Stimulated activated CD4-positive, alpha-beta T cell treated with anti-CD3 and anti-CD28 coated beads, Interleukin-15, amount 100 ng/mL, for 24 hours (primary cell): ENCODE data around the gene ITGBL1.

Experiments
- DNase-seq: peaks from one replicate; pipeline ENCODE4 v3.0.0-alpha.2; 2020

Gene ITGBL1

DNA sequence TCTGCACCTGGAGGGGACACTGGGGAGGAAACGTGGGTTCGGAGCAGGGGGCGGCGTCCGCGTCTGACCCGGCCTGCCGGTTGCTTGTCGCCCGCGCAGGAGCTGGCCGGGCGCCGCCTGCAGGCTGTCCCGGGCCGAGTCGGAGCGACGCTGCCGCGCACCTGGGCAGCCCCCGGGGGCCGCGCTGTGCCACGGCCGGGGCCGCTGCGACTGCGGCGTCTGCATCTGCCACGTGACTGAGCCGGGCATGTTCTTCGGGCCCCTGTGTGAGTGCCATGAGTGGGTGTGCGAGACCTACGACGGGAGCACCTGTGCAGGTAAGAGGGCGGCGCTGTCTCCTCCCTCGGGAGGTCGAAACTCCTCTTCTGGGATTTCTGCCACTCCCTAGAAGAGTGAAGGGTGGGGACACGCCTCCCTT is 1.3 kb downstream of the ITGBL1 start:
- DNase-seq: no peak

DNA sequence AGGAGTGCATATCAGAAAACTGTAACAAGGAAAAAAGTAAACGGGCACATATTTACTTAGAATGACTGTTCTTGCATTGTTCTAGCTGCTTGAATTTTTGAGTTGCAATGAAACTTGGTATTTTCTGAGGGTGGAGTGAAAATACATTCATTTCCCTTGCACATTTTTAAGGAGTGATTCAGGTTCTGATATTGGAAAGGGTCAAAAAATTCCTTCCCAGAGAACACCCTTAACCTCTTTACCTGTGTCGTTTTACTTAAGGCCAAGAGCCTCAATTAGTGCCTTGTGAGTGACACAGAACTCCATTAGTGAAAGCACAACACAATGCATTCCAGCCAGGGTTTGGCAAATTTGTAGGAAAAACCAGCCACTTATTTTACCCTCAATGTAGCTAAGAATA is 2.3 kb downstream of the ITGBL1 start:
- no peak for DNase-seq

DNA sequence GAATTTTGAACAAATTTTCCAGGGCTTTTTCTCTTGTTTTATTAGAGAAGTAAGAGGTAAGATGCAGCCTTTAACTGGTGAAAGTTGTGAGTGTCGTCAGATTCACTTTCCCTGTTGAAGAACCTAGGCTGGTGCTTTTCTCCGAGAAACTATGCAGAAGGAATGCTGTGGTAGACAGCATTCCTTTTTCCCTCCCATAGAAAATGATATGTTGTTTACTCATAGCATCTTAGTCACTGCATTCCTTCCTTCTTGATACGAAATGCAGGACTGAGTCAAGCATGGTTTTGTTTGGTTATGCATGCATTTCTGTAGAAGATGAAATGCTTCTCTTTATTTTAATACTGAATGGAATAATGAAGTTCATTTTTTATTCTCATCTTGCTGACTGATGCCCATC is 3.4 kb downstream of the ITGBL1 start:
- DNase-seq: no peak

DNA sequence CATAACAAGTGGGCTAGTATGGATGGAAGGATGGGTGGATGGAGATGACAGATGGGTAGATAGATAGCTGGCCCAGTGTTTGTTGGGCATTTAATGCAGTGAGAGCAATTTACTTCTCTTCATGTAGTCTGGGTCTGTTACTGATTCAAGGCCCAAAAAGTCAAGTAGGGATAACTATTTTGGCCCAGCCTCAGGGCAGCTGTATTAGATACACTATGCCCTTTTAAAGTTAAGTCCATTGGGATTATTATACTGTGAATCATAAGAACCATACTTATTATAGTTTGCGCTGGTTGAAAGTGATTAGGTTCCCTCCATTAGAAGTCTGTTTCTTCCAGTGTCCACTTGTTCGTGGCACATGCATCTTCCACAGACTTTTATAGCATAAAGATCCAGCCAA is 4.7 kb downstream of the ITGBL1 start:
- DNase-seq: no peak

DNA sequence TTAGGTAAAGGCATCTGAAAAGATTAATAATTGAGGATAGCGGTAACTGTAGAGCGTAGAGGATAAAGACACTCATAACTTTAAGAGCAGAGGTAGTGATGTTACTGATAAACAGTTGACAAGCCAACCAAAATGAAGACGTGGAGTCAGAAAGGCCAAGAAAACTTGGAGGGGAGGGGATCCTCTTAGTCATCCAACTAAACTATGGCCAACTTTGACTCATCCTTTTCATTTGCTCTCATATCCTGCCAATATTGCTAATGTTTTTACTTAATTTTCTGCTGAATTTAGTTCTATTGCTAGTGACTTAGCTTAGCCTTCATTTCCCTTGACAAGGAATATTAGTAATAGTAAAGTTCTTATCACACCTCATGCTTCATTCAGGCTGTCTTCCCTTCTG is 13.4 kb downstream of the ITGBL1 start:
- DNase-seq: no peak

DNA sequence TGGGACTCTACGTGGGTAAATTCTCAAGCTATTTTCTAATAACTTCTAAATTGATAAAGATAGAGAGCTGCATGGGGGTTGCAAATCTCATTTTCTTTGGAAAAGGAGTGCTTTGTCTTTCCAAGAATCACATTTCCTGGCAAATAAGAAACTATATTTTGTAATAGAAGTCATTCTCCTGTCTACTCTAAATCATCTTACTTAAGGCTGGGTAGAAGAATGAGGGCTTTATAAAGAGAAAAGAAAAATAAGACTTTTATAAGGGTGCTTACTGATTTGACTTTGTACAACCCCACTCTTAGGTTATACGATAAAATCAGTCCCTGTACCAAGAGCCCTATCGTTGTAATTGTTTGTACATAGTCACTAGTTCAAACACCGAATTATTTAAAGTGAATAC is 14.9 kb downstream of the ITGBL1 start:
- DNase-seq: no peak

DNA sequence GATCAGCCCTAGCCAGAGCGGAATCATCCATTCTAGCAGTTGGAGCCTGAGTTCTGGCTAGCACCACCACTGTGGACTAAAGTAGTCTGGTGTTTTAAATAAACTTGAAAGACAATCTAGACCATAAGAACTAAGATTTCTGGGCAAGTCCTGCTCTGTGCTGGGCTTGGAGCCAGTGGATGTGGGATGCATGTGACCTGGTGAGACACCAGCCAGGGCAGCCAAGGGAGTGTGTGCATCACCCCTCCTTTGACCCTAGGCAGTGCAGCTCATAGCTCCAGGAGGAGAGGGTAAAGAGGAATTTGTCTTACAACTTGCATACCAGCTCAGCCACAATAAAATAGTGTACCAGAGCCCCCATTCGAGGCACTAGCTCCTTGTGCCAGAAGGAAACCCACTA is 21.0 kb downstream of the ITGBL1 start:
- no peak for DNase-seq

DNA sequence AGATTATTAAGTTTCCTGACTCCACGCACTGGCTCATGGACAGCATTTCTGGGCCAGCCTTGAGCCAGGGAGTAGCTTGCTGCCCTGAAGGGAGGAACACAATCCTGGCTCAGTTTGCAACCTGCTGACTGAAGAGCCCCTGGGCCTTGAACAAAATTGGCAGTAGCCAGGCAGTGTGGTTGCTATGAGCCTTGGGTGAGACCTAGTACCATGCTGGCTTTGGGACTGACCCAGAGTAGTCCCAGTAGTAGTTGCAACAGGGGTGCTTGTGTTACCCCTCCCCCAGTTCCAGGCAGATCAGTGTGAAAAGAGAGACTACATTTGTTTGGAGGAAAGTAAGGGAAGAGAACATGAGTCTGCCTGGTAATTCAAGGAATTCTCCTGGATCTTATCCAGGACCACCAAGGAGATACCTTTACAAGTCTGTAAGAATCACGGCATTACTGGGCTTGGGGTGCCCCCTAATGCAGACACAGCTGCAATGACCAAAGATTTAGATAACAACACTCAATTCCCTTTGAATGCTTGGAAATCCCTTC is 22.0 kb downstream of the ITGBL1 start:
- no peak for DNase-seq

DNA sequence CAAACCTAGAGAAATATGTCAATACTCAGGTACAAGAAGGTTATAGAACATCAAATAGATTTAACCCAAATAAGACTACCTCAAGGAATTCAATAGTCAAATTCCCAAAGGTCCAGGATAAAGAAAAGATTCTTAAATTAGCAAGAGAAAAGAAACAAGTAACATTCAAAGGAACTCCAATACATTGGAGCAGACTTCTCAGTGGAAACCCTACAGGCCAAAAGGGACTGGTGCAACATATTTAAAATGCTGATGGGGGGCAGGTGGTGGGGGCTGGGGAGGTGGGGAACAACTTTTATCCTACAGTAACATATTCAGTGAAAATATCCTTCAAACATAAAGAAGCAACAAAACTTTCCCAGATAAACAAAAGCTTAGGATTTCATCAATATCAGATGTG is 23.1 kb downstream of the ITGBL1 start:
- DNase-seq: no peak

DNA sequence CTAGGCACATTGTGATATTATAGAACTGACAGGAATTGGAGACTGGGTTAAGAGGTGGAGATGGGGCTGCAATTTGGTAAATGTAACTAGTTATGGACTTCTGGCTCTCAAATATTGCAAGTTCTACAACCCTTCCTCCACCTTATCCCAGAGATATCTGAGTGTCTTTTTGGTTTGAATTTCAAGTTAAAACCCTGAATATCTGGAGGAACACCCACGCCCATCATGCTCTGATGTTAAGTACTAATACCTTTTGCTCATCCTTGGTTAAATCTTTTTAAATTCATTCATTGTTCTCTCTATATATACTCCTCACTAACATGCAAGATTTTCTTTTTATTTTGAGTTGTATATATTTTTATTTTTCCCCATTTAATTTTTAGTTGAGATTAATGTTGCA is 28.9 kb downstream of the ITGBL1 start:
- no peak for DNase-seq

DNA sequence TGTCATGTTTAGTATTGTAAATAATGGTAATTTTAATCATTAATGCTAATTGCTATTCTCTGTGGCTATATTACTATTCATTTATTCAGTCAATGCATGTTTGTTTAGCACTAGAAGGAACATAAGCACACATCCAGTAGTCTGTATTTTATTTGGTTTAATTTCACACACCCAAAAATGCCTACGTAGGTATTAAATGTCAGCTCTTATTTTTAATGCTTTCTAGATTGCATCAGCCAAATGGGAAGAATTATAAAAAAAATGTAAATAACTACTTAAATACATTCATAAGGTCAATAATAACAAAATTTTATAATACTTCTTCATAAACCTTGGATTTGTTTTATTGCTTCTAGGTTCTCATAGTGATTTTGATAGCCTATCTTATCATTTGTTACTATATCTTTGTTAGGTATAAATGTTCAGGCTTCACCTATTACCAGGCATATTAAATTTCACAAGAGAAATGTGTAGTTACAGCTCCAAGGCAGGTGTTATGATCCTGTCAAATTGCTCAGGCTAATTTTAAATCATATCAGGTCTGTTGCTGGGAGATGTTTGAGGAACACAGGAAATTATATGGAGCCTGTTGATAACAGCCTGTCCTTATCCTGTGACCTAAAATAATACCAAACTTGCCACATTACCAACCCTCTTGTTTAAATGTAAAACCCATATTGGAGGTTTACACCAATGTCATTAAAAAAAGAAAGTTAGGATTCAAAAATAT is 34.4 kb downstream of the ITGBL1 start:
- DNase-seq: no peak

DNA sequence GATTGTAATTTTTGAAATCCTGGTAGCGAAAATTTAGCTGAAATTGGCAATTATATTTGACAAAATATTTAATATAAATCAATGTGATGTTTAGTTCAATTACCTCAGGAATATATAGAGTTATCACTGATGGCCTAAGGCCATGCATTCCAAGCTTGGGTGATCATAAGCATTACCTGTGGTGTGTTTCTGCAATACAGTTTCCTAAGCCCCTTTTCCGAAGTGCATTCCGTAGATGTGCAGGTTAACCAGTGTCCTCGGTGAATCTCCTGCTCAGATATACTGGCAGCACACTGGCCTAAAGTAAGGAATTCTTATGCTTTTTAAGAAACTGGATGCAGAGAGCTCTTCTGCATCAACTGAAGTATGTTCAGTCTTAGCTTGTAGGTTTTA is 35.0 kb downstream of the ITGBL1 start:
- no peak for DNase-seq

DNA sequence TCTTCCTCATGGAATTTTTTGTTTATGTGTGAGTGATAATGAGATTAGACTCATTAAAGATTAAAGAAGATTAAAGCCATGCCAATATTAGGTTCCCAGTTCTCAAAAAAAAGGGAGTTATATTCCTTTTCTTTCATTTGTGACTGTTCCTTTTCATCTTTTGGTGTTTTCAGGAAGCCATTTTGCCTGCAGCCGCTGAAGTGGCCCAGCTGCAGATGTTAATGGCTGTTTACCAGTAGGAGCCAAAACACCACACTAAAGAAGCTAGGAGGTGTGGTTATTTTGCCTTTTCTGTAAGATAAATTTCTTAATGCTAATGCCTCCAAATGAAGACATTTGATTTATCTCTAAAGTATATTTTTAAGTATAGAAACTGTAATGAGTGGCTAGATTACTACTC is 36.3 kb downstream of the ITGBL1 start:
- no peak for DNase-seq

DNA sequence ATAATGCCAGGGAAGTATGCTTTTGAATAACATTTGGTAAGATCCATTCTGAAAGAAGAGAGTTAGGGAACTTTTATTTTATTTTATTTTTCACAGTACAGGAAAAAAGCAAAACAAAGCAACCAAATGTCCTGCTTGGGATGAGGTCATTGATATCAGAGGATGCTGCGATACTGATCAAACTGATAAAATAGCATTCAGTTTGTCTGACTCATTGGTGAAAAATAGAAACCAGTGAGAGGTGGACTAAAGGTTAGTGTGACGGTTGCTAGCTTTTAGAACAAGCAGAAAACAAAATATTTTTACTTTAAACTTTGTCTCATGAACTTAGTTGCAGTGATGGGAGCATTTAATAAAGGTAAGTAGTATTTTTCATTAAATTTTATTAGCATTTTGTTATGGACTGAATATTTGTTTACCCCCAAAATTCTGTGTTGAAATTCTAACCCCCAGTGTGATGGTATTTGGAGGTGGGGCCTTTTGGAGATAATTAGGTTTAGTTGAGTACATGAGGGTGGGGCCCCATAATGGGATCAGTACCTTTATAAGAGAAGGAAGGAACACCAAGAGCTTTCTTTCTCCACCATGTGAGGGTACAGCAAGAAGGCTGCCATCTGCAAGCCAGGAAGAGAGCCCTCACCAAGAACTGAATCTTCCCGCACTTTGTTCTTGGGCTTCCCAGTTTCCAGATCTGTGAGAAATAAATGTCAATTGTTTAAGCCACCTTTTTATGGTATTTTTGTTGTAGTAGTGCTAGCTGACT is 37.3 kb downstream of the ITGBL1 start:
- no peak for DNase-seq

DNA sequence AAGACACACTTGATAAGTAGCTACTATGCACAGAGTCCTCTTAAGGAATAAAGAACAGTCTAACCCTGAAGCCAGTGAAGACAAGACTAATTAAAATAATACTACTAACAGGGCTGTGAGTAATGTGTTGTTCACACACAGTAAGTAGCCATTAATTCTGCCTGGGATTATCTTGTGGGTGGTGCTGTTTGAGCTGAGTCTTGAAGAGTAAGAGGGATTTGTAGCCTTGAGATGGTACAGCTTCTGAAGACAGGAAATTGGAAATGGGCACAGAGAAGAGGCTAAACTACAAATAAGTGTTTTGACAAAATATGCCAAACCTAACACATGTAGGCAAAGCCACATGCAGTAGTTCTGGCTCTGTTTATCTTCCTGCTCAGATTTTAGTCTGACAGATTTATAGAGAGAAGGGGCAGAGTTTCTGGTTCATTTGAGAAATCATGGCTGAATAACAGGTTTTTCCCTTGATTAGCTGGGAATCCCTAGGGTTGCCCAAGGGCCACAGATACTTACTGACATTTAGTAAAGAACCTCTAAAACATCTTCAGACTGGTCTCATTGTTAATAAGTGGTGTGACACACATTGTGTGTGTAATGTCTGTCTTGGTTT is 38.0 kb downstream of the ITGBL1 start:
- no peak for DNase-seq

DNA sequence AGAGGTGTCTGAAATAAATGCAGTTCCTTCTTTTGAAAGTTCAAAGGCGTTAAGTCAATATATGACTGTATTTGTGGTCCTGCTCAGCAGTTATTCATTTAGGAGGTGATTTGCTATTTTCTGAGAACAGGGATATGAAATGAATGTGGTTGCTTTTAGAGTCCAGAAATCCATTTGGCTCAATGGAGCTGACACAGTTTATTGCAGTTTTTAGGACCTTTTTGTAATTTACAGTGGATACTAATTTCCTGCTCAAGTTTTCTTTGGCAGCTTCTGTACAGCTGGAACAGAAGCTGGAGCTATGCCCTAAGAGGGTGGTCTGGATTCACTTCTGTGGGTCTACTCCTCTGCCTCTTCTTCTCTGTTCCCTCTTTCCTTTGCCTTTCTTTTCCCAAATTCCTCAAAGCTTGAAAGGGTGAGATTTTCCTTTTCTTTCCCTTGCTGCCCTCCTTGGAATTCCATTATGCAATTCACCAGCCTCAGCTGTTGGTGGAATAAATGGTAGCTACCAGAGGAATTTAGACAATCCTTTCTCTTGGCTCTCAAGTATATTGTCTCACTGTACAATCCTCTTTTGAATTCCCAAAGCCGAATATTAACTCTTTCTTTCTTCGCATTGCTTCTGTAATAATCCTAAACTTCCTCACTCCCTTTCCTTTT is 39.9 kb downstream of the ITGBL1 start:
- DNase-seq: no peak

DNA sequence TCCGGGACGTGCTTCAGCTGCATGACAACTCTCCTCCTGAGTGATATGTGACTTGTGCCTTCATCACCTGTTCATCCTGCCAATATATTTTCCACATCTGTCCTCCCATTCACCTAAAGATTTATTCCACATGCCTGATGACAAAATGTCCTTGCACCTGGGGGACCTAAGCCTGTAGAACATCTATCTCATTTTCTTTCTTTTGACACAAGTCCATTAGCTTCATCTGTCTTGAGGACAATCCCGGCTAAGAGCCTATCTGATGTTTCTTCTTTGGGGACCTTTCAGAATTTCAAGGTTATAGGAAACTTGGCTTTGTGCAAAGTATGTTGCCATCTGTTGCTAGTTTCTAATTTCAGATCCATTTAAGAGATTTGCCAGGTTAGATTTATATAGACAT is 41.1 kb downstream of the ITGBL1 start:
- no peak for DNase-seq

DNA sequence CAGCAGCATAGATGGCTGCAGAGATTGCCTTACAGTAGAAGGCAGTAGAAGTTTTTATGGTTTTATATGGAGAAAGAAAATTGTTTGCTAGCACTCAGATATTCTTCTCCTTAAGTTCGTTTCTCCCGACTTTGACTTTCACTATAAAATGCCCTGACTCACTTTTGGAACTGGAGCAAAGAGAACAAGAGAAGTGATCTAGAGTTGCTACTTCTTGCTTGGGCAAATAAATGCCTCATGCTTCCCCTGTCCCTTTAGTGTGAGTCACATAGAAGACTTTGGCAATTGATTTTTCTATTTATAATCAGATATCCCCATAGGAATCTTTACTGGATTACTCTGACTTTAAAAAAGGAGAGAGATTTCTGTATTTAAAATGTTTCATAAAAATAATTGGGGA is 46.9 kb downstream of the ITGBL1 start:
- no peak for DNase-seq

DNA sequence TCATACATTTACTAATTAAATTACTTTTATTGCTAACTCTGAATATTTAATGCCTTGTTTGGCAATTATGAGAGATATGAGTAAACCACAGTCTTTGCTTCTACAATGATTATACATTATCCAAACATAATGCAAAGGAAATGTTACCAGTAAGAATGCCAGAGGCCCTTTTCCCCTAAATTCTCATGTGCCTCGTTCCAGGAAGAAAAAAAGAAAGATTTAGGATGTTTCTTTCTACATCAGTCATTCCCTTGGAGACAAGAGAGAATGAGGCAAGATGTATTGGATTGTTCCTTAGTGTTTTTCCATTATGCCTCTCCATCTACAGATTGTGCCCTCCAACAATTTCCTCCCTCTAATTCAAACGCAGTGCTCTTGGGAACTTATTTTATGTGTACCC is 50.1 kb downstream of the ITGBL1 start:
- no peak for DNase-seq

DNA sequence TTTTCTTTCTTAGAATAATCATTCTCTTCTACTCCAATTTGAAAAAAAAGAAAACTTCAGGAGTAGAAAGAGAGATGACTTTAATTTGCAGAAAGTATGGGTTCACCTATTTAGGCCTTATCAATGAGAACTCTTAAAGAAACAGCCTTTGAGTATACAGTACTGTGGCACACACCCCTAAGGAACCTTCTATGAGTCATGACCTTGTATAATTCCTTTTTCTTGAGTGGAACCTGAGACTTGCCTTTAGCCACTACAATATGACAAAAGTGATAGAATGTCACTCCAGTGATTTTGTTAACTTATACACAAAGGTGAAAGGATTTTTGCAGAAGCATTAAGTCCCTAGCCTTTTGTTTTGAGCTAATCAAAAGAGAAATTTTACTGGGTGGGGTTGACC is 58.7 kb downstream of the ITGBL1 start:
- DNase-seq: no peak

DNA sequence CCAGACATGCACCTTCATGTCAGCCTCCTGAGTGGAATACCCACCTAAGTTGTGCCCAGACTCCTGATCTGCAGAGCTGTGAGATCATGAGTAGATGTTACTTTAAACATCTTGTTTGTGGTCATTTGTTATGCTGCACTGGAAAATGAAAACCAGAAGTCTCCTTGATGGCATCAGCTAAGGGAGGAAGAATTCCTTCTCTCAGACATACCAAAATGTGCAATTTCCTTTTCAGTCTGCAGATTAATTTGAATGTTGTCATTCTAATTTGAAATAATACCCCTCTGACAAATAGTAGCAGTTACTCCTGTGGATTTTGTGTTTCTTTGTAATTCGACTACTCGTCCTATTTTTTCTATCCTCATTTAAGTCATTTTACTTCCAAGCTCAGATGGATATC is 59.3 kb downstream of the ITGBL1 start:
- no peak for DNase-seq

DNA sequence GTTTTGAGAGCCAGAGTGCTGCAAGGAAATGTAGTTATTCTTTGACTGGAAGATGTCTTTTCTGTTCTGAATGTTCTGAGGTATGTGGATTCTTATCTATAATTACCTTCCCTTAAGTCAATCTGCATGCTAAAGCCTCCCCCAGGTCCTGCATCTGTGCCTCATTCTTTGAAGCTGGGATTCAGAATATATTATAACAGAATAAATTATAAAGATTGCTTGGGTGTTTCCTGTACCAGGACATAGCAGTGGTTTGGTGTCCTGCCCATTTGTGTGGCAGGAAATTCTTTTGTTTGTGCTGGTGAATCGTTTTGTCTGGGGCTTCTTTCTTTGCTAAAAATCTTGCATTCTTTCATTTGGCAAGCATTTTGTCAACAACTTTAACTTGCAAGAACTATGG is 60.2 kb downstream of the ITGBL1 start:
- DNase-seq: no peak

DNA sequence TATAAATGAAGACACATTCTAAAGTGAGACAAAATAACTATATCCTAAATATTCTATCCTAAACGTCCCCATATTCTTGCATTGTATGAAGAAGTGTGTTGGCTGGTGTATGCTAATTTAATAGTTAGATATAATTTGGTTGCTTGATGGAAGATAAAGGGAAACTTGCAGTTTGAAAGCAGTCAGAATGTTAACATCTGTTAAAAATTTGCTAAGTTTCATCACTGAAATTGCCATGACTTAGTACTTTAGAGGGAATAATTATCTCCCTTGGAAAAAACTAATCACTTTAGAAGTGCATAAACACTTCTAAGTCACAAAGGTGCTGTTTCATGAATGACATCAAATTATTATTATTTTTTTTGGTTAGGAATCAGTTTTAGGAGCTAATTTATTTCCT is 61.6 kb downstream of the ITGBL1 start:
- no peak for DNase-seq
